ENCODE data around the gene BEND7. TPM values are rescaled to one million over a fixed set of nuclear protein-coding genes. Genes with fewer than 3 reads are reported as not detected.

BEND7 gene
- total and polyA plus RNA-seq, 2 of the 8 experiments (the other 6 are each of a cell fraction or from before 2014, with no cell fraction given), result 1.9 to 8.2 TPM

GRCh38 chr10:13491747-13492360, 37.0 kb downstream of the BEND7 start:
- no peak overlapping the region for H3K18ac ChIP-seq (ENCODE audit: extremely low read depth, low read length)
- no peak overlapping the region for H4K91ac ChIP-seq (replicated peaks; ENCODE audit: insufficient read length, low read length)
- H3K4me1 ChIP-seq (replicated peaks in 1 of 4; ENCODE audit: control insufficient read depth in 3 of 4, insufficient read depth in 4 of 4, low read length in 3 of 4), result peaks cover 0 to 6% (median 2%) of the 10 kb centered on the region in 4 experiments; a peak in 3 of 7 replicates
- H4K5ac ChIP-seq (ENCODE audit: insufficient read length, low read depth, low read length), result no peak overlapping the region
- no peak overlapping the region for H2AFZ ChIP-seq (ENCODE audit: low read length)
- no peak overlapping the region for H4K8ac ChIP-seq (ENCODE audit: extremely low read depth, insufficient read depth, low read length)
- no peak overlapping the region for H3K56ac ChIP-seq (replicated peaks; ENCODE audit: insufficient read length, low read depth, low read length)
- ChIA-PET CTCF (ENCODE audit: partially characterized antibody) (interaction anchor here (0.7 kb wide), 1 partner anchor 17 kb away, joined by 3 read pairs; no protein-coding TSS in a partner anchor), POLR2A (ENCODE audit: partially characterized antibody) (interaction anchor here (0.6 kb wide), 1 partner anchor 16 kb away, joined by 4 read pairs; no protein-coding TSS in a partner anchor)
- H2BK120ac ChIP-seq (replicated peaks; ENCODE audit: low read depth, low read length), result no peak overlapping the region
- H3K36me3 ChIP-seq (ENCODE audit: control insufficient read depth in 2 of 4, insufficient read depth in 4 of 4, low read length in 3 of 4), result no peaks in the 10 kb centered on the region
- no peak overlapping the region for H3K27ac ChIP-seq (ENCODE audit: low read depth, low read length)
- DNase-seq (ENCODE audit: low read depth in 1 of 2, low spot score in 2 of 2) (no peak), FAIRE-seq (no peak)
- no peaks in the 10 kb centered on the region for H4K20me1 ChIP-seq (replicated peaks in 1 of 2; ENCODE audit: control insufficient read depth in 1 of 2, insufficient read depth in 2 of 2, low read length in 2 of 2)
- H3K4me3 ChIP-seq (ENCODE audit: extremely low read depth in 1 of 4, insufficient read depth in 2 of 4, low read depth in 3 of 4, low read length in 4 of 4), result no peak overlapping the region
- no peaks in the 10 kb centered on the region for H3K79me2 ChIP-seq (ENCODE audit: control insufficient read depth in 1 of 2, insufficient read depth in 2 of 2, low read length in 2 of 2)
- H3K79me1 ChIP-seq (ENCODE audit: low read depth, low read length), result no peaks in the 10 kb centered on the region
- no peak for TF ChIP-seq HDAC2 (IDR thresholded peaks at IDR 0.05; ENCODE audit: borderline replicate concordance in 1 of 2, low read depth in 2 of 2, low read length in 2 of 2)
- H2BK5ac ChIP-seq (ENCODE audit: low read depth, low read length), result no peak overlapping the region
- H3K9ac ChIP-seq (replicated peaks in 1 of 4; ENCODE audit: extremely low read depth in 1 of 4, low read depth in 3 of 4, low read length in 3 of 4), result no peak overlapping the region
- no peak overlapping the region for H3K14ac ChIP-seq (ENCODE audit: insufficient read length)
- H2BK15ac ChIP-seq (ENCODE audit: low read length), result no peak overlapping the region
- H2BK12ac ChIP-seq (ENCODE audit: low read depth, low read length), result no peak overlapping the region
- 90% methylated on average over 9 of the region's 9 CpGs; no CpG with 5 or more reads in 1 of the 2 experiments for WGBS, 2 experiments (ENCODE audit: extremely low coverage in 1 of 2, insufficient coverage in 1 of 2, insufficient read length in 1 of 2, insufficient replicate concordance in 2 of 2, low coverage in 1 of 2, low lambda C conversion rate in 2 of 2, missing lambda C conversion rate in 1 of 2)
- H3K4ac ChIP-seq (replicated peaks; ENCODE audit: insufficient read length, low read depth, low read length), result no peak overlapping the region
- H3K4me2 ChIP-seq (ENCODE audit: insufficient read depth in 1 of 2, low read depth in 2 of 2, low read length in 2 of 2), result no peak overlapping the region
- no peak overlapping the region for H2AK5ac ChIP-seq (ENCODE audit: low read depth, low read length)
- H3K9me3 ChIP-seq (ENCODE audit: insufficient read depth in 2 of 2, low read depth in 1 of 2, low read length in 1 of 2), result no peaks in the 10 kb centered on the region
- no peaks in the 10 kb centered on the region for H3K23me2 ChIP-seq (ENCODE audit: low read depth, low read length)
- H3K27me3 ChIP-seq (replicated peaks in 1 of 4; ENCODE audit: control insufficient read depth in 3 of 4, extremely low read depth in 1 of 4, insufficient read depth in 3 of 4, low read length in 3 of 4), result no peaks in the 10 kb centered on the region
- H2BK20ac ChIP-seq (ENCODE audit: low read length), result no peak overlapping the region
- no peak overlapping the region for H3K23ac ChIP-seq (ENCODE audit: insufficient read length)
